Skeletal muscle tissue (tissue), 4 donors: Measurements from ENCODE around the gene ZNF160. TPM values are rescaled to one million over a fixed set of nuclear protein-coding genes. Genes with fewer than 3 reads are reported as not detected.

Source experiments
- H3K27ac ChIP-seq: one replicate; pipeline ENCODE4 v1.7.0; 2013; ENCODE audit warnings: mild to moderate bottlenecking, low read depth, low read length, inconsistent platforms
- H3K27me3 ChIP-seq, 3 donors: one replicate each; pipeline ENCODE4 v1.7.0; 2013; ENCODE audit warnings: low read length in 3 of 3; ENCODE audit not compliant: control insufficient read depth in 3 of 3, insufficient read depth in 3 of 3
- H3K36me3 ChIP-seq, 3 donors: one replicate each; pipeline ENCODE4 v1.7.0; 2013; ENCODE audit warnings: low read length in 3 of 3; ENCODE audit not compliant: control insufficient read depth in 3 of 3, insufficient read depth in 3 of 3
- H3K4me1 ChIP-seq, 3 donors: one replicate each; pipeline ENCODE4 v1.7.0; 2013; ENCODE audit warnings: low read length in 3 of 3, mild to moderate bottlenecking in 3 of 3; ENCODE audit not compliant: control insufficient read depth in 3 of 3, insufficient read depth in 3 of 3
- H3K4me3 ChIP-seq, 3 donors: one replicate each; pipeline ENCODE4 v1.7.0; 2013; ENCODE audit warnings: low read length in 3 of 3
- H3K9ac ChIP-seq, 3 donors: one replicate each; pipeline ENCODE4 v1.7.0; 2013; ENCODE audit warnings: low read length in 3 of 3, mild to moderate bottlenecking in 3 of 3, moderate library complexity in 2 of 3, low read depth in 1 of 3
- H3K9me3 ChIP-seq, 3 donors: one replicate each; pipeline ENCODE4 v1.7.0; 2013; ENCODE audit warnings: low read length in 3 of 3; ENCODE audit not compliant: control insufficient read depth in 3 of 3
- total RNA-seq: library from RNA; depleted of rRNA; stranded (reverse); fragments of >200 nt; gene quantifications from one replicate; pipeline ENCODE4 v1.2.3, GENCODE V29; 2014
- donor health status: Osteomylitis.

Gene ZNF160
- total RNA-seq, 1 donor from 2014 or later, result 20.9 TPM

DNA sequence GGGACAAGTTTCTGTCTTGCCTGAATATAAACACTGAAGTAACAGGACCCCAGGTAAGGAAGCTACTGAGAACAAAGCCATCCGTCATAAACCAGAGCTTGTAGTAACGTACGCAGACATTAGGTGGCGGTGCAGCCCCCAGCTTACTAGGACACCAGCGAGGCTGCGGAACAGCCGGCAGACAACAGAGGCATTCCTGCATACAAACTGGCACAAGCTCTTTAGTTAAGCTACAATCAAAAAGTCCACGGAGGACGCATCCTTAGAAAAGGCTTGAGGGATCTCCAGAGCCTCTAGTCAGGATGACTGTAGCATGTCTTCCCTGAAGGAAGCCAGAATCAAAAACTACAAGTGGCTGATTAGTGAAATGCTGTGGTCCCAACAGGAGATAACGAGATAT, 26.2 kb downstream of the ZNF160 start:
- H3K4me1 ChIP-seq, result peaks cover 0 to 2% (median 0%) of the 10 kb centered on the region in 3 donors
- no peak overlapping the region for H3K4me3 ChIP-seq
- H3K27me3 ChIP-seq, result no peaks in the 10 kb centered on the region
- no peak overlapping the region for H3K9ac ChIP-seq
- H3K27ac ChIP-seq, result no peak overlapping the region
- H3K36me3 ChIP-seq, result peaks cover 29 to 34% (median 33%) of the 10 kb centered on the region in 3 donors
- H3K9me3 ChIP-seq, result peaks cover 3 to 9% (median 4%) of the 10 kb centered on the region in 3 donors

DNA sequence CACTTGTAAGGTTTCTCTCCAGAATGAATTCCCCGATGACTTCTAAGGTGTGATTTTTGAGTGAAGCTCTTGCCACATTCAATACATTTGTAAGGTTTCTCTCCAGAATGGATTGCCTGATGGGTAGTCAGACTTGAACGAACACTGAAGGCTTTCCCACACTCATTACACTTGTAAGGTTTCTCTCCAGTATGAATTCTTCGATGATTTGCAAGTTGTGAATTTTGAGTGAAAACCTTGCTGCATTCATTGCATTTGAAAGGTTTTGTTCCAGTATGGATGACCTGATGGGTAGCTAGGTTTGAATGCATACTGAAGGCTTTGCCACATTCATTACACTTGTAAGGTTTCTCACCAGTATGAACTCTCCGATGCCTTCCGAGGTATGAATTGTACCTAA, 34.4 kb downstream of the ZNF160 start:
- no peaks in the 10 kb centered on the region for H3K4me1 ChIP-seq
- no peak overlapping the region for H3K9ac ChIP-seq
- H3K27ac ChIP-seq, result no peak overlapping the region
- no peaks in the 10 kb centered on the region for H3K27me3 ChIP-seq
- peaks cover 43 to 63% (median 52%) of the 10 kb centered on the region in 3 donors for H3K36me3 ChIP-seq
- H3K9me3 ChIP-seq, result peaks cover 24 to 39% (median 32%) of the 10 kb centered on the region in 3 donors
- peak overlapping the region in 1 of 3 donors; percentile 59 for H3K4me3 ChIP-seq

DNA sequence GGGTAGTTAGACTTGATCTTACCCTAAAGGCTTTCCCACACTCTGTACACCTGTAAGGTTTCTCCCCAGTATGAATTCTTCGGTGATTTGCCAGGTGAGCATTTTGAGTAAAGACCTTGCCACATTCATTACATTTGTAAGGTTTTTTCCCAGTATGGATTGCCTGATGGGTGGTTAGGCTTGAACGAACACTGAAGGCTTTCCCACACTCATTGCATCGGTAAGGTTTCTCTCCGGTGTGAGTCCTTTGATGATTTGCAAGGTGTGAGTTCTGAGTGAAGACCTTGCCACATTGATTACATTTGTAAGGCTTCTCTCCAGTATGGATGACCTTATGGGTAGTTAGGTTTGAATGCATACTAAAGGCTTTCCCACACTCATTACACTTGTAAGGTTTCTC, 35.0 kb downstream of the ZNF160 start:
- Histone ChIP-seq H3K27me3 (no peaks in the 10 kb centered on the region), H3K9me3 (peaks cover 25 to 39% (median 30%) of the 10 kb centered on the region in 3 donors), H3K27ac (no peak overlapping the region), H3K36me3 (peaks cover 38 to 56% (median 48%) of the 10 kb centered on the region in 3 donors), H3K4me1 (no peaks in the 10 kb centered on the region), H3K9ac (no peak overlapping the region), H3K4me3 (peak overlapping the region in 1 of 3 donors; percentile 44)

- Histone ChIP-seq H3K9me3 (peaks cover 0 to 10% (median 3%) of the 10 kb centered on the region in 3 donors), H3K27me3 (peaks cover 0 to 6% (median 3%) of the 10 kb centered on the region in 3 donors), H3K4me3 (peak overlapping the region in 1 of 3 donors; percentile 23), H3K27ac (no peak overlapping the region), H3K36me3 (no peaks in the 10 kb centered on the region), H3K9ac (no peak overlapping the region), H3K4me1 (no peaks in the 10 kb centered on the region)
Observed at GRCh38 chr19:53057904-53058580, 45.2 kb downstream of the ZNF160 start.

GRCh38 chr19:53055117-53055516, 48.1 kb downstream of the ZNF160 start:
- peaks cover 3 to 5% (median 3%) of the 10 kb centered on the region in 3 donors for H3K9me3 ChIP-seq
- no peaks in the 10 kb centered on the region for H3K4me1 ChIP-seq
- H3K4me3 ChIP-seq, result no peak overlapping the region
- no peak overlapping the region for H3K27ac ChIP-seq
- H3K27me3 ChIP-seq, result peaks cover 0 to 6% (median 3%) of the 10 kb centered on the region in 3 donors
- H3K36me3 ChIP-seq, result no peaks in the 10 kb centered on the region
- no peak overlapping the region for H3K9ac ChIP-seq

GRCh38 chr19:53047379-53047778, 55.8 kb downstream of the ZNF160 start:
- Histone ChIP-seq H3K4me1 (no peaks in the 10 kb centered on the region), H3K27ac (no peak overlapping the region), H3K9ac (no peak overlapping the region), H3K36me3 (no peaks in the 10 kb centered on the region), H3K4me3 (no peak overlapping the region), H3K27me3 (no peaks in the 10 kb centered on the region), H3K9me3 (peaks cover 7 to 9% (median 8%) of the 10 kb centered on the region in 3 donors)

DNA sequence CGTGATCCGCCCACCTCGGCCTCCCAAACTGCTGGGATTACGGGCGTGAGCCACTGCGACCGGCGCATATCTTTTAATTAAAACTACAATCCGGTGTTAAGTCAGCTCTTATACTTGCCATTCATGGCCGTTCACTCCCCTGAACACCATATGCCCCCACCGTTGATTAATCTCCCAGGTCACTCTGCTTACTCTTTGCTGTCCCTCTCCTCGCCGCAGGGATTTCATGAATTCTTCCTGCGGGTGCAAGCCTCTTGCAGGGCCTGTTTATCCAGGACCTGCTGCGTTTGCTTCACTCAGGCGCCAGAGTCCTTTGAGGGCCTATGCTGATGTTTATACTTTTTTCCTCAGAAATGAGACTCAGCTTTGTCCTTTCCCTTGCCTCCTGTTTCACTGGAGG, 57.7 kb downstream of the ZNF160 start:
- H3K9ac ChIP-seq, result no peak overlapping the region
- H3K36me3 ChIP-seq, result no peaks in the 10 kb centered on the region
- no peaks in the 10 kb centered on the region for H3K4me1 ChIP-seq
- H3K27ac ChIP-seq, result no peak overlapping the region
- H3K27me3 ChIP-seq, result no peaks in the 10 kb centered on the region
- no peak overlapping the region for H3K4me3 ChIP-seq
- H3K9me3 ChIP-seq, result peaks cover 6 to 8% (median 7%) of the 10 kb centered on the region in 3 donors

GRCh38 chr19:53041366-53041765, 61.9 kb downstream of the ZNF160 start:
- H3K4me1 ChIP-seq, result no peaks in the 10 kb centered on the region
- no peak overlapping the region for H3K27ac ChIP-seq
- H3K4me3 ChIP-seq, result no peak overlapping the region
- no peaks in the 10 kb centered on the region for H3K9me3 ChIP-seq
- no peaks in the 10 kb centered on the region for H3K36me3 ChIP-seq
- no peak overlapping the region for H3K9ac ChIP-seq
- peaks cover 0 to 5% (median 0%) of the 10 kb centered on the region in 3 donors for H3K27me3 ChIP-seq

GRCh38 chr19:53037101-53038097, 65.8 kb downstream of the ZNF160 start:
- no peak overlapping the region for H3K27ac ChIP-seq
- no peak overlapping the region for H3K4me3 ChIP-seq
- no peaks in the 10 kb centered on the region for H3K36me3 ChIP-seq
- H3K9ac ChIP-seq, result no peak overlapping the region
- H3K27me3 ChIP-seq, result peaks cover 0 to 5% (median 0%) of the 10 kb centered on the region in 3 donors
- H3K4me1 ChIP-seq, result no peaks in the 10 kb centered on the region
- peaks cover 0 to 3% (median 0%) of the 10 kb centered on the region in 3 donors for H3K9me3 ChIP-seq
